WERI-Rb-1 (cell line): ENCODE data around the gene SFMBT1.

Source experiments
- DNase-seq: peaks from one replicate; pipeline ENCODE4 v3.0.0-alpha.2; 2020
- H3K27ac ChIP-seq: fragments of 250-450 bp; sonication (Bioruptor Pico); 2 replicates; pipeline ENCODE4 v1.5.1; 2020; ENCODE audit warnings: mild to moderate bottlenecking, moderate library complexity
- H3K27me3 ChIP-seq: fragments of 250-450 bp; sonication (Bioruptor Pico); 2 replicates; pipeline ENCODE4 v1.5.1; 2021; ENCODE audit warnings: mild to moderate bottlenecking, low read depth, moderate library complexity; ENCODE audit not compliant: insufficient read depth, severe bottlenecking
- H3K36me3 ChIP-seq: fragments of 250-450 bp; sonication (Bioruptor Pico); 2 replicates; pipeline ENCODE4 v1.5.1; 2020; ENCODE audit warnings: mild to moderate bottlenecking, moderate library complexity
- H3K4me3 ChIP-seq: 2 replicates; pipeline ENCODE4 v1.5.1; 2011; ENCODE audit warnings: low read depth, mild to moderate bottlenecking, control low read depth, low read length
- H3K9me3 ChIP-seq: fragments of 250-450 bp; sonication (Bioruptor Pico); 2 replicates; pipeline ENCODE4 v1.5.1; 2021; ENCODE audit warnings: mild to moderate bottlenecking, moderate library complexity; ENCODE audit not compliant: severe bottlenecking
- TF ChIP-seq, protein P1 (sequence below): IDR thresholded peaks from 2 replicates; pipeline ENCODE4 v1.5.1; 2011; ENCODE audit warnings: low read depth, mild to moderate bottlenecking, control low read depth, inconsistent platforms, low read length

The SFMBT1 gene

DNA sequence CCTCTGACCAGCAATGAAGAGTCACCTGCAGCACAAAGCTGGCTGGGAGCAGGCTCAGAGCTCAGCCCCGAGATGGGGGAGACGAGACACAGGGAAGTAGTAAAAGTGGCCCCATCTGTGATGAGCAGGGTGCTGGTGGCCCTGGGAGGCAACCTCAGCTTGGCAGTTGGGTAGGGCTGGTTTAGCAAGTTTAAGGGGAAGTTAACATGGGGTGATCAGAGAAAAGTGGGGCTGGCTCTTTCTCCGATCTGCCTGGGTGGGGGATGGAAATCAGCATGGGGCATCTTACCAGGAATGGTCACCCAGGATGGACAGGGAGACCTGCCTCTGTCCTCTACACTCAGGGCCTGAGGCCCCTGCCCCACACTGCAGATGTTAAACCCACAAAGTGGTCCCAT lies 29.9 kb upstream of the SFMBT1 start:
- DNase-seq, result no peak
- Histone ChIP-seq H3K4me3 (no peak overlapping the region), H3K27ac (no peak overlapping the region), H3K27me3 (no peaks in the 10 kb centered on the region), H3K36me3 (no peaks in the 10 kb centered on the region), H3K9me3 (no peaks in the 10 kb centered on the region)
- TF ChIP-seq, protein P1, sequence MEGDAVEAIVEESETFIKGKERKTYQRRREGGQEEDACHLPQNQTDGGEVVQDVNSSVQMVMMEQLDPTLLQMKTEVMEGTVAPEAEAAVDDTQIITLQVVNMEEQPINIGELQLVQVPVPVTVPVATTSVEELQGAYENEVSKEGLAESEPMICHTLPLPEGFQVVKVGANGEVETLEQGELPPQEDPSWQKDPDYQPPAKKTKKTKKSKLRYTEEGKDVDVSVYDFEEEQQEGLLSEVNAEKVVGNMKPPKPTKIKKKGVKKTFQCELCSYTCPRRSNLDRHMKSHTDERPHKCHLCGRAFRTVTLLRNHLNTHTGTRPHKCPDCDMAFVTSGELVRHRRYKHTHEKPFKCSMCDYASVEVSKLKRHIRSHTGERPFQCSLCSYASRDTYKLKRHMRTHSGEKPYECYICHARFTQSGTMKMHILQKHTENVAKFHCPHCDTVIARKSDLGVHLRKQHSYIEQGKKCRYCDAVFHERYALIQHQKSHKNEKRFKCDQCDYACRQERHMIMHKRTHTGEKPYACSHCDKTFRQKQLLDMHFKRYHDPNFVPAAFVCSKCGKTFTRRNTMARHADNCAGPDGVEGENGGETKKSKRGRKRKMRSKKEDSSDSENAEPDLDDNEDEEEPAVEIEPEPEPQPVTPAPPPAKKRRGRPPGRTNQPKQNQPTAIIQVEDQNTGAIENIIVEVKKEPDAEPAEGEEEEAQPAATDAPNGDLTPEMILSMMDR, result no peak

- Histone ChIP-seq H3K36me3 (no peaks in the 10 kb centered on the region), H3K4me3 (no peak overlapping the region), H3K9me3 (no peaks in the 10 kb centered on the region), H3K27ac (no peak overlapping the region), H3K27me3 (no peaks in the 10 kb centered on the region)
- no peak for DNase-seq
- TF ChIP-seq, protein P1, result no peak
Measured at GRCh38 chr3:53074761-53075742, 29.2 kb upstream of the SFMBT1 start.

GRCh38 chr3:53074366-53074696 lies 28.5 kb upstream of the SFMBT1 start:
- TF ChIP-seq, protein P1, result no peak
- Histone ChIP-seq H3K27ac (no peak overlapping the region), H3K4me3 (no peak overlapping the region), H3K27me3 (no peaks in the 10 kb centered on the region), H3K9me3 (no peaks in the 10 kb centered on the region), H3K36me3 (no peaks in the 10 kb centered on the region)
- no peak for DNase-seq

- Histone ChIP-seq H3K4me3 (no peak overlapping the region), H3K27ac (no peak overlapping the region)
Measured at GRCh38 chr3:53073553-53074365, 27.9 kb upstream of the SFMBT1 start.

GRCh38 chr3:53072653-53073552 lies 27.0 kb upstream of the SFMBT1 start:
- no peak overlapping the region for H3K27ac ChIP-seq
- no peaks in the 10 kb centered on the region for H3K36me3 ChIP-seq
- TF ChIP-seq, protein P1, result peak; percentile 96
- peak; percentile 89 for DNase-seq
- H3K4me3 ChIP-seq, result no peak overlapping the region
- no peaks in the 10 kb centered on the region for H3K9me3 ChIP-seq
- no peaks in the 10 kb centered on the region for H3K27me3 ChIP-seq

More at GRCh38 chr3:53073553-53074365, 27.9 kb upstream of the SFMBT1 start:
- TF ChIP-seq, protein P1, result no peak
- DNase-seq, result no peak
- Histone ChIP-seq H3K36me3 (no peaks in the 10 kb centered on the region), H3K9me3 (no peaks in the 10 kb centered on the region), H3K27me3 (no peaks in the 10 kb centered on the region)
